Activated CD4-positive, alpha-beta T cell treated with anti-CD3 and anti-CD28 coated beads for 36 hours (primary cell): Measurements from ENCODE around the gene NLGN1. TPM values are rescaled to one million over a fixed set of nuclear protein-coding genes. Genes with fewer than 3 reads are reported as not detected.

Experiments used
- ATAC-seq: fragments of 200-7000 bp; cut with Tn5 transposase; one replicate; pipeline ENCODE4 v1.10.0; 2021; ENCODE audit warnings: mild to moderate bottlenecking, moderate library complexity
- CTCF ChIA-PET: fragments of 350-600 bp; sonication (Branson Sonifier 250); formaldehyde crosslinking; loops from one replicate; lab custom pipeline; 2021; ENCODE audit warnings: antibody characterized with exemption; lab: Charles Lee
- POLR2A ChIA-PET: fragments of 350-600 bp; sonication (Branson Sonifier 250); formaldehyde crosslinking; loops from one replicate; lab custom pipeline; 2021; ENCODE audit warnings: antibody characterized with exemption, inconsistent platforms; lab: Charles Lee
- DNase-seq: peaks from one replicate; pipeline ENCODE4 v3.0.0-alpha.2; 2020
- H3K27ac Mint-ChIP-seq: one replicate; pipeline ENCODE4 v1.8.0; 2021; ENCODE audit warnings: mixed read lengths
- H3K27me3 Mint-ChIP-seq: one replicate; pipeline ENCODE4 v1.8.0; 2021; ENCODE audit warnings: mixed read lengths
- H3K36me3 Mint-ChIP-seq: one replicate; pipeline ENCODE4 v1.8.0; 2021; ENCODE audit warnings: low read depth, mixed read lengths
- H3K4me1 Mint-ChIP-seq: one replicate; pipeline ENCODE4 v1.8.0; 2021; ENCODE audit warnings: mixed read lengths
- H3K4me3 Mint-ChIP-seq: one replicate; pipeline ENCODE4 v1.8.0; 2021; ENCODE audit warnings: mild to moderate bottlenecking, moderate library complexity, mixed read lengths
- H3K9me3 Mint-ChIP-seq: one replicate; pipeline ENCODE4 v1.8.0; 2021; ENCODE audit warnings: low read depth, mixed read lengths
- intact Hi-C, 2 experiments: fragments of 100-400 bp; cut with DNase I in 1 of 2; cut with micrococcal nuclease in 1 of 2; formaldehyde crosslinking; loops; one replicate each; pipeline versions ENCODE4 v1.14.2 to v1.15.1; 2022 to 2024; cut with DNase I, micrococcal nuclease
- total RNA-seq, 2 experiments: library from RNA; stranded (reverse); gene quantifications; one replicate each; pipeline ENCODE4 v1.2.3, GENCODE V29; 2021

NLGN1 gene
- total RNA-seq, 2 experiments from 2014 or later, result not detected

DNA sequence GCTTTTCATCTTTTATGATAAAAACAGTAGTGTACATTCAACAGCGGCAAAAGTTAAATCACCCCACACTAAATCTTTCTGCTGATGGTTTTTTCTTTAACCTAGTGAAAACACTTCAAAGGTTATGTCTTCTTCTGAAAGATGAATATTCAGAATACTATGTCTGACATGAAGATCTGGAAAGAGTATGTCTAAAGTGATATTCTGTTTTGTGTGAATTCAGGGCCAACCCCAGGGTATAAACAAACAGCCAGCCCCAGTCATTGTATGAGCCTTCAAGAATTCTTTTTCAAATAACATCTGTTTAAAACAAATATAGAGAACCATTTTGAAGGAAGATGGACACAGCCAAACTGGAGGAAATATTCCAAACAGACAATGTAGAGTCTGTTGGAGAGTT lies 880.5 kb downstream of the NLGN1 start:
- H3K36me3 Mint-ChIP-seq, result no peaks in the 10 kb centered on the region
- no peaks in the 10 kb centered on the region for H3K9me3 Mint-ChIP-seq
- POLR2A ChIA-PET, result no interaction called here
- H3K4me3 Mint-ChIP-seq, result no peak overlapping the region
- no peaks in the 10 kb centered on the region for H3K4me1 Mint-ChIP-seq
- ATAC-seq (no peak), DNase-seq (no peak)
- H3K27ac Mint-ChIP-seq, result no peak overlapping the region
- H3K27me3 Mint-ChIP-seq, result no peaks in the 10 kb centered on the region
- intact Hi-C loops, result no loop called here
- CTCF ChIA-PET, result no interaction called here

DNA sequence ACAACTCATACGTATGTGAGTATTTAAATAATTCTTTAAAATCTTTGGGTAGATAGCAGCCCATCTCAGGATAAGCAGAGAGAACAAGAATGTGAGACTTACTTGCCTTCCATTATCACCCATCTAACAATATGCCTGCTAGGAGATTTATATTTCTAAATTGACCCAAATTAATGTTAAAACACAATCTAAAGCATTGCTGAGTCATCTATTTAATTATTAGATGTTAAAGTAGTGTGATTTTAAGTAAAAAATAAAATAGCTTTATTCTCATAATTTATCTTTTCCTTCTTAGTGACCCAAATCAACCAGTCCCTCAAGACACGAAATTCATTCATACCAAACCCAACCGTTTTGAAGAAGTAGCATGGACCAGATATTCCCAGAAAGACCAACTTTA lies 882.6 kb downstream of the NLGN1 start:
- Mint-ChIP-seq H3K36me3 (no peaks in the 10 kb centered on the region), H3K9me3 (no peaks in the 10 kb centered on the region), H3K4me3 (no peak overlapping the region), H3K27me3 (no peaks in the 10 kb centered on the region), H3K4me1 (no peaks in the 10 kb centered on the region), H3K27ac (no peak overlapping the region)
- DNase-seq (no peak), ATAC-seq (no peak)
- CTCF ChIA-PET, result no interaction called here
- POLR2A ChIA-PET, result no interaction called here
- intact Hi-C loops, result no loop called here

DNA sequence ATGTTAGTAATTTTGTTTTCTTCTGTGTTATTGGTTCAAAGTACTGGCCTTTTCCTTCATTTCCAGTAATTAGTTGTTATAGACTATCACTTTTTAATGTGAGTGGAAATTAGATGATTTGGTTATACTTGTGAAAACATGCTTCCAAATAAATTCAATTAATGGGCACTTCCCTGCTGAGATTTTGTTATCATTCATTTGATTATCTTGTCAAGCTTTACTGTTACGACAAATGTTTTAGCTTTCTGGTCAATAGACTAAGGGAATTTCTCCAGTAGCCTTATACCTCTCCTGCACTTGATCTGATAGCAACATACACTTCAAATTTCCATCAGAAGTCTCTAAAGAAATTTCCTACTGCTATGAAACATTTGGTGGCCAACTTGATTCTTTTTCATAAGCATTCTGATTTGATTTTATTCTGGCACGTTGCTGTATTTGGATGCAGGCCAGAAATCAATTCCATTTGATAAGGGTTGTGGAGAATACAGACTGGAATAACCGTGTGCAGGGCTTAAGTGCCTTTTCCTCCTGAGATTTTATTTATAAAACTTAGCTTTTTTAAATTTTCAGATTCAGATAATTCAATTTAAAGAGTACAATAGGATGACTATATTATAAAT lies 887.8 kb downstream of the NLGN1 start:
- no peak for ATAC-seq
- Mint-ChIP-seq H3K27me3 (peaks cover 2% of the 10 kb centered on the region), H3K4me1 (no peaks in the 10 kb centered on the region), H3K9me3 (no peaks in the 10 kb centered on the region), H3K4me3 (no peak overlapping the region), H3K27ac (no peak overlapping the region), H3K36me3 (no peaks in the 10 kb centered on the region)
- ChIA-PET CTCF (interaction anchor here (1.5 kb wide), 1 partner anchor 156 kb away, joined by 3 read pairs; no protein-coding TSS in a partner anchor), POLR2A (no interaction called here)
- intact Hi-C loops, result no loop called here
- DNase-seq, result no peak

DNA sequence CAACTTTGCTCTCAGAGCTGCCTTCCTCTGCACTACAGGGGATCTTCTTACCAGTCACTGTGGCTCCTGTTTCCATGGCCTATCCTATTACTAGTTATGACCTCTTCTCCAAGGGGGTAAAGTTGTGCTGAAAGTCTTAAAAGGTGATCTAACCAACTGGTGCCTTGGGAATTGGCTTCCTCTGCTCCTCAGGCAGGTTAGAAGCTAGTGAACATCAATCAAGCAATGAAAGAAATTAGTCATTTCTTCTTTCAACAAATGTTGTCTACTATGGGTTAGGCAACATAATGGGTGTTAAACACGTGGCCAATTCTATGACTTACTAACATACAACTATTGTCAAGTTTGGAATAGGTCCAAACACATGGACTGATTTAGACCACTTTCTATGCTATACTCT lies 890.2 kb downstream of the NLGN1 start:
- ATAC-seq (no peak), DNase-seq (no peak)
- Mint-ChIP-seq H3K36me3 (no peaks in the 10 kb centered on the region), H3K4me3 (no peak overlapping the region), H3K27me3 (peaks cover 2% of the 10 kb centered on the region), H3K4me1 (no peaks in the 10 kb centered on the region), H3K27ac (no peak overlapping the region), H3K9me3 (peaks cover 2% of the 10 kb centered on the region)
- intact Hi-C loops, result no loop called here
- CTCF ChIA-PET, result no interaction called here
- POLR2A ChIA-PET, result no interaction called here

DNA sequence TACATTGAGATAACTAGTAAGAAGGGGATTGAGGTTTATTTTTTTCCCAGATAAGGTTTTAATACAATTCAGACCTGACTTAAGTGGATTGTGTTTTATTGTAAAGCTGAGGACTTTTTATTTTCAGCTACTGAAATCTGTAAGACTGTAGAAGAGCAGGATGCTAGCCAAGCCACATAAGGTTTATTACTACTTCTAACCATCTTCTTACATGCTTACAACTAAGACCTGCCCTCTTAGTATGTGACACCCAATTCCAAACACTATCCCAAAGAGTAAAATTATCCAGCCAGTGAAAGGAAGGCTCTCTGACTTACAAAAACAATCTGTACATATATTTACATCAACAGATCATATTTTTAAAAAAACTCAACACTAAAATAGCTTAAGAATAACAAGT lies 897.1 kb downstream of the NLGN1 start:
- Mint-ChIP-seq H3K36me3 (no peaks in the 10 kb centered on the region), H3K4me3 (no peak overlapping the region), H3K27ac (no peak overlapping the region), H3K9me3 (peaks cover 2% of the 10 kb centered on the region), H3K4me1 (no peaks in the 10 kb centered on the region), H3K27me3 (no peaks in the 10 kb centered on the region)
- CTCF ChIA-PET, result no interaction called here
- POLR2A ChIA-PET, result no interaction called here
- intact Hi-C loops, result no loop called here
- no peak for ATAC-seq
- no peak for DNase-seq

DNA sequence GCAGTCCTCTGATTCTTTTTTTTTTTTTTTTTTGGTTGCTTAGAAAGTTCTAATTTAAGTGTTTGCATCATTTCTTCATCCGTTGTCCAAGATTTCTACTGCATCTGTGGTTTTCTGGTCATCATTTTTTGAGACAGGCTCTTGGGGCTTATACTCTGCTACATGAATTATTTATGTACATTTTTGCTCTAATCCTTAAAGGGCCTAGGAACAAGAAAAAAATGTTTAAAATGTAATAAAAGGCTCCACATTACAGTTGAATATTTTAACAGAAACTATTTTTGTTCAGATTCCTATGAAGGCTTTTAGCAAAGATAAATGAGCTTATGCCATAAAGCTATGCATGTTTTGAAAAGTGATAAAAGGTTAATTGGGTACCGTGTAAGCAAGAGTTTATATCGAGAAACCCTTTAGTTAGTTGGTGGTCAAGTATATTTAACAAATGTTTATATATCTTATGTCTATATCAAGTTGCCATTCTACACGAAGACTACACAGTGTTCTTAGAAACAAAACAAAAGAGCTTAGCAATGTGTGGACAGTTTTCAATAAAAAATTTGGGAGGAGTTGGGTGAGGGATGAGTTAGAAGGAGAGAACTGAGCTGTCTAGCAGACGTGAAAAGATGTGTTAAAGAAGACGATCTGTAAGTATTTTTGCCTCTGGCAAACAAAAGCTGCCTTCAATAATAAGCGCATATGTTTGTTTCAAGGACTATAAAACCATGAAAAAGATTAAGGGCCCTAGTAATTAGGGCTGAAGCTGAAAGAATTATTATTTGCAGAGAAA lies 898.0 kb downstream of the NLGN1 start:
- intact Hi-C loops, result no loop called here
- Mint-ChIP-seq H3K36me3 (no peaks in the 10 kb centered on the region), H3K9me3 (peaks cover 2% of the 10 kb centered on the region), H3K27ac (no peak overlapping the region), H3K4me3 (no peak overlapping the region), H3K27me3 (no peaks in the 10 kb centered on the region), H3K4me1 (no peaks in the 10 kb centered on the region)
- DNase-seq (no peak), ATAC-seq (no peak)
- ChIA-PET POLR2A (no interaction called here), CTCF (no interaction called here)

DNA sequence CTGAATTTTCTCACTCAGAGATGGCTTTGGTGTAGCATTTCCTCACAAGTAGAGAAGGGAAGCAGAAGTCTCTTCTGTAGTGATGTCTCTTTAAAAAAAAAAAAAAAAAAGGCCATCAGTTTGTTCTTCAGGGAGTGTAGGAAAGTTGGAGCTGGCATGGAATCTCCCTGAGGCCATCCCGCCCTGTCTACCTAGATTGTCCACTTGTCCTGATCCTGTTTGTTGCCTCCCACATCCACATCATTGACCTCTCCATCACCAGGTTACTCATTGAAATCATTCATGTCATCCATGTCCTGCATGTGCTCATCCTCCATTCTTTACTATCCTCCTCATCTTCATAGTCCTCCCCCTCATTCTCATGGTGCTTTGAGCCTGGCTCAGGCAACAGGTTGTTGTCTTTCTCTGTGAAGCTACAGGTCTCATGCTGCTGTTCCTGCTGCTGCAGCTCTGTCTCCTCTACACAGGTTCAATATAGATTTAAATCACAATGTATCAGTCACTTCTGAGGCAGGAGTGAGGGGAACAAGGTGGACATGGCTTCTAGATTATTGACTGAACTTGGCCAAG lies 905.3 kb downstream of the NLGN1 start:
- DNase-seq, result no peak
- Mint-ChIP-seq H3K4me1 (no peaks in the 10 kb centered on the region), H3K27me3 (no peaks in the 10 kb centered on the region), H3K36me3 (no peaks in the 10 kb centered on the region), H3K27ac (no peak overlapping the region), H3K9me3 (no peaks in the 10 kb centered on the region), H3K4me3 (no peak overlapping the region)
- CTCF ChIA-PET, result no interaction called here
- intact Hi-C loops, result no loop called here
- POLR2A ChIA-PET, result no interaction called here
- ATAC-seq, result no peak

DNA sequence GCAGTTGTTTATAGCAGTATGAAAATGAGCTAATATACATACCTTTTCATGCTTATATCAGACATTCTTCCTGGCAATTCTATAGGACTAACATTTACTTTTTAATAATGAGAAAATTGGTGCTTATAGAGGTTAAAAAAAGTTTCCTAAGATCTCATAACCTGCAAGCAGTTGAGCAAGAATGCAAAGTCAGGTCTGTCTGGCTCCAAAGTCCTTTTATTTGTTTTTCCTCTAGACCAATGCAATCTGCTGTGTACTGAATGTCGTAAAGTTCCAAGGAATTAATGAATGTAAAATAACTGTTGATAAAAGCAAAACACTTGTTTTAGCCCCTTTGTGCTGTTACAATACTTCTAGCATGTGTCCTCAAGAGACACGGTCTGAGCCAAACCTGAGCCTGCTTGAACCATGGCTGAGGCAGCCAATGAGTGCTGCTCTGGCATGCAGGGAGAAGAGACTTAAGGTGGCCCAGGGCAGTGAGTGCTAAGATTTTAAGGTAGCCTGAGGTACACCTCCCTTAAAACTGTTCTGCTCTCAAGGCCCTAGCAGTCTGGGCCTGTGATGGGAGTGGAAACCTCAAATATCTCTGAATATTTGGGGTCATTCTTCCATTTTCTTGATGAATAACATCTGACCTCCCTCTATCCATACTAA lies 906.5 kb downstream of the NLGN1 start:
- ChIA-PET POLR2A (no interaction called here), CTCF (no interaction called here)
- H3K36me3 Mint-ChIP-seq, result no peaks in the 10 kb centered on the region
- ATAC-seq (no peak), DNase-seq (no peak)
- H3K27me3 Mint-ChIP-seq, result no peaks in the 10 kb centered on the region
- intact Hi-C loops, result no loop called here
- H3K4me1 Mint-ChIP-seq, result no peaks in the 10 kb centered on the region
- no peak overlapping the region for H3K4me3 Mint-ChIP-seq
- no peaks in the 10 kb centered on the region for H3K9me3 Mint-ChIP-seq
- no peak overlapping the region for H3K27ac Mint-ChIP-seq

DNA sequence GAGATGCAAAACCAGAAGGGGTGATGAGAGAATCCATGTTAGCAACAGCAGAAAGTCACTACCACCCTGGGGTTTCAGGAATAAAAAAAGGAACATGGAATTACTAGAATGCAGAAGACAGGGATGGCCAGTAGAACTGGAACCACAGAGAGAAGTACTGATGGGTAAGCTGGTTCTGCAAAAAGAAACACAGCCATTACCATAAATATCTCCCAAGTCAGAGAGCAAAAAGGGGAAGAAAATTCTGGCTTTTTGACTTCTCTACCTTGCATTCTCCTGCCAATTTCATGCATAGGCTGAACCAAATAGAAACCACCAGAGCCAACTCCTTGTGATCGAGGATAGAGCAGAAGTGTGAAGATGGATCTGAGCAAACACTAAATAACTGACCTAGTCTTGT lies 911.2 kb downstream of the NLGN1 start:
- ChIA-PET CTCF (interaction anchor here (1.0 kb wide), 1 partner anchor 33 kb away, joined by 3 read pairs; no protein-coding TSS in a partner anchor), POLR2A (no interaction called here)
- no peaks in the 10 kb centered on the region for H3K36me3 Mint-ChIP-seq
- no peak overlapping the region for H3K4me3 Mint-ChIP-seq
- no peak for ATAC-seq
- H3K27me3 Mint-ChIP-seq, result no peaks in the 10 kb centered on the region
- no peak overlapping the region for H3K27ac Mint-ChIP-seq
- no peaks in the 10 kb centered on the region for H3K9me3 Mint-ChIP-seq
- DNase-seq, result no peak
- intact Hi-C loops, result no loop called here
- no peaks in the 10 kb centered on the region for H3K4me1 Mint-ChIP-seq

DNA sequence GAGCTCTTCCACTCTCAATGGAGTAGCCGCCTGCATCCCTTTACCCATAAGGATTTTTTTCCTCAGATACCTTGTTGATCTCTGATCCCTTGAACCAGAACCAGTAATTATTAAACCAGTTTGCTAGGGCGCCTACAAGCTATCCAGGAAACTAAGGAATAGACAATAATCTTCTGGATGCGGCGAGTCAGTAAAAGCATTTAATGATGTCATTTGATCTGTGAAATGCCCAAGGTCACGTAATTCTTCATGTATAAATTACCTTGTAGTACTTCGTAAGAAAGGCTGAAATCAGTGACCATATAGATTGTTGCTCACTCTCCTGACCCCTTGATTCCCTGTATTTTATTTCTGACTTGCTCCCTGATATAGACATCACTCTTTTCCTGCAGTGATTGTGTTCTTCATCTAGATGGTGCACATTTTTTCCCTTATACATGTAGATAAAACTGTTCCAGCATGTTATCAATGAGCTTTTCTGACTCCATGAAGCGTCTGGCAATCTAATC lies 913.0 kb downstream of the NLGN1 start:
- CTCF ChIA-PET, result no interaction called here
- H3K27ac Mint-ChIP-seq, result no peak overlapping the region
- H3K27me3 Mint-ChIP-seq, result no peaks in the 10 kb centered on the region
- no peaks in the 10 kb centered on the region for H3K36me3 Mint-ChIP-seq
- intact Hi-C loops, result no loop called here
- DNase-seq (no peak), ATAC-seq (no peak)
- H3K4me1 Mint-ChIP-seq, result no peaks in the 10 kb centered on the region
- H3K9me3 Mint-ChIP-seq, result no peaks in the 10 kb centered on the region
- H3K4me3 Mint-ChIP-seq, result no peak overlapping the region
- POLR2A ChIA-PET, result no interaction called here

DNA sequence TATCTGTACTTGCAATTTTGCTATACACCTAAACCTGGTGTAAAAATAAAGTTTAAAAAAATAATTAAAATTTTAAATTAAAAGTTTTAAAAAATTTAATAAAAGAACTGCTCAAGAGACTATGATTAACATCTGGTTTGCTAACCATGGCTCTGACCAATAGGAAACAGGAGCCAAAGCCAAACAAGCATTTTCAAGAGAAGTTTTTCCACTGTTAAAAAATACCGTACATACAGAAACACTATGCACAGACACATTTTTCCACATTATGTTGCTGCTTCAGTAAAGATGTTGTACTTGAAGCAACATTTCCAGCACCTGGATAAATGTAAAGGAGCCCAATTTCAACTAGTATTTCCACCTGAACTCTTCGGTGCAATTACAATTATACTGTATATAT lies 917.7 kb downstream of the NLGN1 start:
- POLR2A ChIA-PET, result no interaction called here
- ATAC-seq, result no peak

More for the DNA sequence above, 917.7 kb downstream of the NLGN1 start:
- intact Hi-C loops, result no loop called here
- no peak overlapping the region for H3K27ac Mint-ChIP-seq
- H3K4me1 Mint-ChIP-seq, result no peaks in the 10 kb centered on the region
- no peak overlapping the region for H3K4me3 Mint-ChIP-seq
- no peak for DNase-seq
- peaks cover 3% of the 10 kb centered on the region for H3K9me3 Mint-ChIP-seq
- no peaks in the 10 kb centered on the region for H3K36me3 Mint-ChIP-seq
- H3K27me3 Mint-ChIP-seq, result no peaks in the 10 kb centered on the region
- CTCF ChIA-PET, result no interaction called here
